Measurements from ENCODE around the gene PHF8. TPM values are rescaled to one million over a fixed set of nuclear protein-coding genes. Genes with fewer than 3 reads are reported as not detected.

The PHF8 gene
- total and polyA plus RNA-seq, 4 donors: 12.3 to 59.7 (median 16.1) TPM

DNA sequence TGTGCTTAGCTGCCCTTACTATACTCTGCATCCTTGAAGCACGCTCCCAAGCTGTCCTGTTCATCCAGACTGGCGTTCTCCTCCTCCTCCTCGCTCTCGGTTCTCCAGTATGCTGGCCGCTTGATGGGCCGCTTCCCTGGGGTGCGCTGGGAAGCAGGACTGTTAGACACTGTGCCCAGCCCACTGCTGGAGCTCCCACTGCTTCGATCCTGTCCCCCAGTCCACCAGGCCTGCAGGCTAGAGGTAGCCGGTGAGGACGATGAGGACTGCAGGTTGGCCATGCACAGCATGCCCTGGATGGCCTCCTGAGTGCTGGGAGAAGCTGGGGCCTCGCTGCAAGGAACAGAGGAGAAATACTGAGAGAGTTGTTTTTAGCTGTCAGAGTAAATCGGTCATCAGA, 59.4 kb downstream of the PHF8 start:
- H3K27ac ChIP-seq (ENCODE audit: low read depth in 1 of 2, low read length in 2 of 2): no peak overlapping the region
- TF ChIP-seq SP1 (IDR thresholded peaks at IDR 0.05): no peak
- no peak for TF ChIP-seq ZBTB33 (IDR thresholded peaks at IDR 0.05)
- no peak for TF ChIP-seq JUND (IDR thresholded peaks at IDR 0.05)
- TF ChIP-seq FOXA2 (IDR thresholded peaks at IDR 0.05): no peak
- TF ChIP-seq EGR1 (IDR thresholded peaks at IDR 0.05; ENCODE audit: low read depth in 2 of 2): no peak
- no peak for TF ChIP-seq TAF1 (conservative IDR thresholded peaks at IDR 0.05)
- no peak for TF ChIP-seq NR2F2 (IDR thresholded peaks at IDR 0.05)
- TF ChIP-seq, protein P1, sequence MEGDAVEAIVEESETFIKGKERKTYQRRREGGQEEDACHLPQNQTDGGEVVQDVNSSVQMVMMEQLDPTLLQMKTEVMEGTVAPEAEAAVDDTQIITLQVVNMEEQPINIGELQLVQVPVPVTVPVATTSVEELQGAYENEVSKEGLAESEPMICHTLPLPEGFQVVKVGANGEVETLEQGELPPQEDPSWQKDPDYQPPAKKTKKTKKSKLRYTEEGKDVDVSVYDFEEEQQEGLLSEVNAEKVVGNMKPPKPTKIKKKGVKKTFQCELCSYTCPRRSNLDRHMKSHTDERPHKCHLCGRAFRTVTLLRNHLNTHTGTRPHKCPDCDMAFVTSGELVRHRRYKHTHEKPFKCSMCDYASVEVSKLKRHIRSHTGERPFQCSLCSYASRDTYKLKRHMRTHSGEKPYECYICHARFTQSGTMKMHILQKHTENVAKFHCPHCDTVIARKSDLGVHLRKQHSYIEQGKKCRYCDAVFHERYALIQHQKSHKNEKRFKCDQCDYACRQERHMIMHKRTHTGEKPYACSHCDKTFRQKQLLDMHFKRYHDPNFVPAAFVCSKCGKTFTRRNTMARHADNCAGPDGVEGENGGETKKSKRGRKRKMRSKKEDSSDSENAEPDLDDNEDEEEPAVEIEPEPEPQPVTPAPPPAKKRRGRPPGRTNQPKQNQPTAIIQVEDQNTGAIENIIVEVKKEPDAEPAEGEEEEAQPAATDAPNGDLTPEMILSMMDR (IDR thresholded peaks at IDR 0.05; ENCODE audit: low read depth, low read length, missing input control): no peak
- TF ChIP-seq RXRA (IDR thresholded peaks at IDR 0.05): no peak
- no peak for TF ChIP-seq HNF4G (IDR thresholded peaks at IDR 0.05)
- no peak for TF ChIP-seq GABPA (IDR thresholded peaks at IDR 0.05 in 1 of 2, conservative IDR thresholded peaks at IDR 0.05 in 1 of 2)
- TF ChIP-seq RAD21 (IDR thresholded peaks at IDR 0.05): no peak
- no peak for TF ChIP-seq MAX (IDR thresholded peaks at IDR 0.05)
- no peak for TF ChIP-seq FOXA1 (IDR thresholded peaks at IDR 0.05)
- no peak for TF ChIP-seq HNF4A (conservative IDR thresholded peaks at IDR 0.05)
- no peak for TF ChIP-seq REST (IDR thresholded peaks at IDR 0.05)
- no peak for TF ChIP-seq YY1 (IDR thresholded peaks at IDR 0.05)
- no peak for TF ChIP-seq ATF3 (IDR thresholded peaks at IDR 0.05)
- H3K27me3 ChIP-seq (ENCODE audit: control insufficient read depth in 4 of 4, insufficient read depth in 4 of 4, low read length in 3 of 4): no peaks in the 10 kb centered on the region
- H3K9ac ChIP-seq (ENCODE audit: low read depth in 1 of 2, low read length in 2 of 2): no peak overlapping the region
- no peaks in the 10 kb centered on the region for H3K9me3 ChIP-seq (ENCODE audit: control insufficient read depth in 4 of 4, low read length in 3 of 4)
- no peaks in the 10 kb centered on the region for H3K4me1 ChIP-seq (ENCODE audit: control insufficient read depth in 4 of 4, insufficient read depth in 4 of 4, low read length in 3 of 4)
- 96% methylated on average over 12 of the region's 12 CpGs for WGBS
- no peak overlapping the region for H3K4me3 ChIP-seq (ENCODE audit: low read depth in 1 of 3, low read length in 3 of 3)
- no peak for DNase-seq (ENCODE audit: low spot score)
- peaks cover 8 to 43% (median 37%) of the 10 kb centered on the region in 4 donors for H3K36me3 ChIP-seq (ENCODE audit: control insufficient read depth in 4 of 4, insufficient read depth in 3 of 4, low read depth in 1 of 4, low read length in 3 of 4)

Data from liver (tissue), 9 donors.